H9 (cell line): Measurements from ENCODE around the gene LYPD4. TPM values are rescaled to one million over a fixed set of nuclear protein-coding genes. Genes with fewer than 3 reads are reported as not detected.

ENCODE experiments used
- DNase-seq: peaks from one replicate; pipeline ENCODE4 v3.0.0-alpha.2; 2017
- H2AFZ ChIP-seq: one replicate; pipeline ENCODE4 v1.6.1; 2013; ENCODE audit warnings: mild to moderate bottlenecking, low read length, control low read depth, moderate library complexity
- H2AK5ac ChIP-seq: 2 replicates; pipeline ENCODE4 v1.6.1; 2013; ENCODE audit warnings: low read length, control low read depth, mixed read lengths; ENCODE audit not compliant: insufficient read length
- H2BK120ac ChIP-seq: one replicate; pipeline ENCODE4 v1.6.1; 2013; ENCODE audit warnings: low read depth, mild to moderate bottlenecking, low read length, control low read depth, inconsistent platforms; ENCODE audit not compliant: poor library complexity, severe bottlenecking
- H2BK12ac ChIP-seq: 2 replicates; pipeline ENCODE4 v1.6.1; 2013; ENCODE audit warnings: low read length, control low read depth, mixed read lengths, low read depth; ENCODE audit not compliant: insufficient read length
- H2BK15ac ChIP-seq: 2 replicates; pipeline ENCODE4 v1.6.1; 2013; ENCODE audit warnings: low read depth, low read length, control low read depth
- H2BK20ac ChIP-seq: one replicate; pipeline ENCODE4 v1.6.1; 2013; ENCODE audit warnings: low read depth, mild to moderate bottlenecking, low read length, control low read depth, inconsistent platforms; ENCODE audit not compliant: poor library complexity, severe bottlenecking
- H2BK5ac ChIP-seq: 2 replicates; pipeline ENCODE4 v1.6.1; 2013; ENCODE audit warnings: low read length, control low read depth, mixed read lengths; ENCODE audit not compliant: insufficient read length
- H3K14ac ChIP-seq: 2 replicates; pipeline ENCODE4 v1.6.1; 2013; ENCODE audit warnings: low read length, control low read depth; ENCODE audit not compliant: insufficient read depth
- H3K18ac ChIP-seq: 2 replicates; pipeline ENCODE4 v1.6.1; 2013; ENCODE audit warnings: low read depth, mild to moderate bottlenecking, mixed read lengths, low read length, control low read depth; ENCODE audit not compliant: insufficient read length
- H3K23ac ChIP-seq: 2 replicates; pipeline ENCODE4 v1.6.1; 2013; ENCODE audit warnings: low read length, control low read depth, mixed read lengths, low read depth; ENCODE audit not compliant: insufficient read length
- H3K23me2 ChIP-seq: 2 replicates; pipeline ENCODE4 v1.6.1; 2013; ENCODE audit warnings: low read depth, mild to moderate bottlenecking, mixed read lengths, low read length, control low read depth; ENCODE audit not compliant: insufficient read length, poor library complexity, severe bottlenecking
- H3K27ac ChIP-seq: 2 replicates; pipeline ENCODE4 v1.5.1; 2013; ENCODE audit warnings: low read length, control low read depth, mixed read lengths, low read depth; ENCODE audit not compliant: insufficient read length
- H3K27me3 ChIP-seq: 2 replicates; pipeline ENCODE4 v1.6.1; 2013; ENCODE audit warnings: low read length, control low read depth, inconsistent platforms; ENCODE audit not compliant: insufficient read depth
- H3K4ac ChIP-seq: 2 replicates; pipeline ENCODE4 v1.6.1; 2013; ENCODE audit warnings: low read depth, mild to moderate bottlenecking, control low read depth, inconsistent platforms, low read length, moderate library complexity
- H3K4me1 ChIP-seq: 2 replicates; pipeline ENCODE4 v1.6.1; 2013; ENCODE audit warnings: low read length, control low read depth, inconsistent platforms; ENCODE audit not compliant: insufficient read depth
- H3K4me2 ChIP-seq: 2 replicates; pipeline ENCODE4 v1.6.1; 2013; ENCODE audit warnings: low read length, control low read depth, mixed read lengths; ENCODE audit not compliant: insufficient read length, insufficient read depth
- H3K56ac ChIP-seq: 2 replicates; pipeline ENCODE4 v1.6.1; 2013; ENCODE audit warnings: low read depth, mild to moderate bottlenecking, mixed read lengths, low read length, control low read depth; ENCODE audit not compliant: insufficient read length
- H3K79me1 ChIP-seq: 2 replicates; pipeline ENCODE4 v1.6.1; 2013; ENCODE audit warnings: low read depth, mild to moderate bottlenecking, moderate library complexity, low read length, control low read depth, inconsistent platforms; ENCODE audit not compliant: insufficient read depth, poor library complexity, severe bottlenecking
- H3K79me2 ChIP-seq: 2 replicates; pipeline ENCODE4 v1.6.1; 2013; ENCODE audit warnings: low read length, control low read depth, inconsistent platforms; ENCODE audit not compliant: insufficient read depth
- H3K9ac ChIP-seq: 2 replicates; pipeline ENCODE4 v1.6.1; 2013; ENCODE audit warnings: low read length, control low read depth, mixed read lengths; ENCODE audit not compliant: insufficient read length; ENCODE audit errors: extremely low read depth
- H3K9me3 ChIP-seq: one replicate; pipeline ENCODE4 v1.6.1; 2013; ENCODE audit warnings: low read depth, low read length, inconsistent platforms; ENCODE audit not compliant: control insufficient read depth
- H3T11ph ChIP-seq: one replicate; pipeline ENCODE4 v1.6.1; 2013; ENCODE audit warnings: mild to moderate bottlenecking, low read length, control low read depth, inconsistent platforms
- H4K20me1 ChIP-seq: one replicate; pipeline ENCODE4 v1.6.1; 2013; ENCODE audit not compliant: control insufficient read depth, insufficient read length, insufficient read depth
- H4K5ac ChIP-seq: 2 replicates; pipeline ENCODE4 v1.6.1; 2013; ENCODE audit warnings: low read depth, mild to moderate bottlenecking, mixed read lengths, low read length, control low read depth; ENCODE audit not compliant: insufficient read length
- H4K8ac ChIP-seq: replicated peaks from 2 replicates; pipeline ENCODE4 v1.6.1; 2013; ENCODE audit warnings: low read length, control low read depth, mixed read lengths, low read depth; ENCODE audit not compliant: insufficient read length
- H4K91ac ChIP-seq: 2 replicates; pipeline ENCODE4 v1.6.1; 2013; ENCODE audit warnings: low read depth, mild to moderate bottlenecking, moderate library complexity, mixed read lengths, low read length, control low read depth; ENCODE audit not compliant: insufficient read length
- H3K27ac Mint-ChIP-seq, 3 experiments: 2 replicates in 2 of 3; 3 replicates in 1 of 3; pipeline ENCODE4 v1.8.0; 2020 to 2021; ENCODE audit warnings: mixed read lengths in 3 of 3, mild to moderate bottlenecking in 1 of 3, moderate library complexity in 1 of 3
- H3K27me3 Mint-ChIP-seq: 2 replicates; pipeline ENCODE4 v1.8.0; 2021; ENCODE audit warnings: low read depth, mild to moderate bottlenecking, moderate library complexity, mixed read lengths
- H3K36me3 Mint-ChIP-seq, 3 experiments: 2 replicates in 2 of 3; 3 replicates in 1 of 3; pipeline ENCODE4 v1.8.0; 2020 to 2021; ENCODE audit warnings: low read depth in 3 of 3, mixed read lengths in 3 of 3; ENCODE audit not compliant: insufficient read depth in 1 of 3
- H3K4me1 Mint-ChIP-seq, 2 experiments: 2 replicates each; pipeline ENCODE4 v1.8.0; 2020; ENCODE audit warnings: mixed read lengths in 2 of 2
- H3K4me3 Mint-ChIP-seq, 2 experiments: 2 replicates in 1 of 2; 3 replicates in 1 of 2; pipeline ENCODE4 v1.8.0; 2020 to 2021; ENCODE audit warnings: mild to moderate bottlenecking in 2 of 2, mixed read lengths in 2 of 2, moderate library complexity in 1 of 2
- H3K9me3 Mint-ChIP-seq, 2 experiments: 2 replicates in 1 of 2; 3 replicates in 1 of 2; pipeline ENCODE4 v1.8.0; 2020; ENCODE audit warnings: mild to moderate bottlenecking in 2 of 2, mixed read lengths in 2 of 2, moderate library complexity in 1 of 2
- CTCF ChIP-seq: fragments of 200-600 bp; sonication (generic); conservative IDR thresholded peaks from 3 replicates; pipeline ENCODE4 v1.8.0; 2021; ENCODE audit warnings: antibody characterized with exemption, mild to moderate bottlenecking
- WGBS: extraction: QIAGEN DNeasy Blood & Tissue Kit; methylation state at CpG from one replicate; pipeline ENCODE4 v1.1.7; 2013; ENCODE audit warnings: missing lambda C conversion rate, low lambda C conversion rate, mixed read lengths; ENCODE audit not compliant: insufficient read length; ENCODE audit errors: extremely low coverage; 5-methylcytosine and 5-hydroxymethylcytosine counted together
- total RNA-seq: library from RNA; stranded (reverse); gene quantifications from 2 replicates; pipeline ENCODE4 v1.2.1, GENCODE V29; 2021

Gene LYPD4
- total RNA-seq, 1 experiment from 2014 or later, result not detected

DNA sequence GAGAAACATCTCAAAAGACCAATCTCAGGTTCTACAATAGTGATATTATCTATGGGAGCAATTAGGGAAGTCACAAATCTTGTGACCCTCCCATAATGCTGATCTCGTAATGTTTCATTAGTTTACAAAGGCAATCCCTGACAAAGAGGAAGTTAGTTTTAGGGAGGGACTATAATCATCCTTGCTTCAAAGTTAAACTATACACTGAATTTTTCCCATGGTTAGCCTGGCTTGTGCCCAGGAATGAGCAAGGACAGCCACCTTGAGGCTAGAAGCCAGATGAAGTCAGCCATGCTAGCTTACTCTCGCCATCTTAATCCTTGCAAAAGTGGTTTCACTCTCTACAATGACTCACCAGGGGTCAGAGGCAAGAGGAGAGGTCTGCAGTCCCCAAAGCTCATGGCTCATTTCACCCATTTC lies 42.7 kb downstream of the LYPD4 start:
- no peaks in the 10 kb centered on the region for H3K79me2 ChIP-seq
- no peak overlapping the region for H2BK12ac ChIP-seq
- no peak overlapping the region for H2AK5ac ChIP-seq
- Mint-ChIP-seq H3K27ac (peak overlapping the region in 1 of 3 experiments; percentile 80; a peak in 1 of 7 replicates), H3K4me1 (no peaks in the 10 kb centered on the region), H3K36me3 (peaks cover 0 to 16% (median 0%) of the 10 kb centered on the region in 3 experiments; a peak in 2 of 7 replicates), H3K4me3 (no peak overlapping the region), H3K9me3 (peaks cover 13 to 83% of the 10 kb centered on the region in 2 experiments), H3K27me3 (peaks cover 4% of the 10 kb centered on the region)
- no peak overlapping the region for H3K56ac ChIP-seq
- no peak overlapping the region for H3K27ac ChIP-seq
- no peak for DNase-seq
- H3K18ac ChIP-seq, result no peak overlapping the region
- no peaks in the 10 kb centered on the region for H3K23me2 ChIP-seq
- no peak overlapping the region for H3K4ac ChIP-seq
- no peak overlapping the region for H3K14ac ChIP-seq
- H2BK15ac ChIP-seq, result no peak overlapping the region
- H2BK120ac ChIP-seq, result no peak overlapping the region
- H2BK20ac ChIP-seq, result no peak overlapping the region
- H3K79me1 ChIP-seq, result no peaks in the 10 kb centered on the region
- no peak overlapping the region for H3K4me2 ChIP-seq
- no peak overlapping the region for H2BK5ac ChIP-seq
- H3T11ph ChIP-seq, result no peak overlapping the region
- no peaks in the 10 kb centered on the region for H4K20me1 ChIP-seq
- H3K27me3 ChIP-seq, result no peaks in the 10 kb centered on the region
- H2AFZ ChIP-seq, result no peak overlapping the region
- H3K23ac ChIP-seq, result no peak overlapping the region
- no peaks in the 10 kb centered on the region for H3K4me1 ChIP-seq
- H3K9ac ChIP-seq, result no peak overlapping the region
- no peak overlapping the region for H4K5ac ChIP-seq
- TF ChIP-seq CTCF, result no peak
- no peak overlapping the region for H4K91ac ChIP-seq
- no CpG with 5 or more reads among the region's 2 CpGs for WGBS
- H4K8ac ChIP-seq, result no peak overlapping the region
- H3K9me3 ChIP-seq, result no peaks in the 10 kb centered on the region
